Astrocyte (in vitro differentiated cells and primary cell): ENCODE results near the gene MMP8. TPM values are rescaled to one million over a fixed set of nuclear protein-coding genes. Genes with fewer than 3 reads are reported as not detected.

Source experiments
- DNase-seq: peaks from one replicate; pipeline ENCODE4 v3.0.0-alpha.2; 2010; ENCODE audit warnings: low read depth
- FAIRE-seq: peaks from 2 replicates; lab custom pipeline; 2011; peaks lifted over from hg19 to GRCh38; lab: Jason Lieb, UNC
- H2AFZ ChIP-seq: 2 replicates; pipeline ENCODE4 v1.6.0; 2012; ENCODE audit warnings: low read depth, low read length, inconsistent platforms
- H3K27ac ChIP-seq: 2 replicates; pipeline ENCODE4 v1.5.1; 2011; ENCODE audit warnings: low read depth, low read length, inconsistent platforms
- H3K27me3 ChIP-seq: 2 replicates; pipeline ENCODE4 v1.6.0; 2011; ENCODE audit warnings: low read length, inconsistent platforms; ENCODE audit not compliant: insufficient read depth
- H3K36me3 ChIP-seq: 2 replicates; pipeline ENCODE4 v1.5.1; 2011; ENCODE audit warnings: low read length, inconsistent platforms; ENCODE audit not compliant: insufficient read depth
- H3K4me1 ChIP-seq: 2 replicates; pipeline ENCODE4 v1.5.1; 2011; ENCODE audit warnings: low read length, inconsistent platforms; ENCODE audit not compliant: insufficient read depth
- H3K4me2 ChIP-seq: 2 replicates; pipeline ENCODE4 v1.6.0; 2012; ENCODE audit warnings: low read length, inconsistent platforms
- H3K4me3 ChIP-seq: 2 replicates; pipeline ENCODE4 v1.5.1; 2011; ENCODE audit warnings: low read depth, mild to moderate bottlenecking, low read length, inconsistent platforms; ENCODE audit not compliant: insufficient read depth
- H3K79me2 ChIP-seq: 2 replicates; pipeline ENCODE4 v1.6.0; 2012; ENCODE audit warnings: mild to moderate bottlenecking, low read length, inconsistent platforms; ENCODE audit not compliant: insufficient read depth
- H3K9ac ChIP-seq: 2 replicates; pipeline ENCODE4 v1.6.0; 2012; ENCODE audit warnings: mild to moderate bottlenecking, low read length, inconsistent platforms
- H3K9me3 ChIP-seq: 2 replicates; pipeline ENCODE4 v1.5.1; 2012; ENCODE audit warnings: low read depth, mild to moderate bottlenecking, low read length, inconsistent platforms; ENCODE audit not compliant: insufficient read depth
- H4K20me1 ChIP-seq: 2 replicates; pipeline ENCODE4 v1.6.0; 2012; ENCODE audit warnings: low read length, inconsistent platforms; ENCODE audit not compliant: insufficient read depth
- H3K27ac Mint-ChIP-seq: one replicate; pipeline ENCODE4 v1.8.0; 2021; ENCODE audit warnings: mild to moderate bottlenecking, mixed read lengths; ENCODE audit not compliant: unreplicated experiment
- H3K27me3 Mint-ChIP-seq: one replicate; pipeline ENCODE4 v1.8.0; 2021; ENCODE audit warnings: low read depth, mixed read lengths; ENCODE audit not compliant: unreplicated experiment
- H3K36me3 Mint-ChIP-seq: one replicate; pipeline ENCODE4 v1.8.0; 2021; ENCODE audit warnings: low read depth, mixed read lengths; ENCODE audit not compliant: unreplicated experiment
- H3K4me1 Mint-ChIP-seq: one replicate; pipeline ENCODE4 v1.8.0; 2021; ENCODE audit warnings: low read depth, mixed read lengths; ENCODE audit not compliant: unreplicated experiment
- H3K4me3 Mint-ChIP-seq: one replicate; pipeline ENCODE4 v1.8.0; 2021; ENCODE audit warnings: mild to moderate bottlenecking, moderate library complexity, mixed read lengths; ENCODE audit not compliant: unreplicated experiment
- H3K9me3 Mint-ChIP-seq: one replicate; pipeline ENCODE4 v1.8.0; 2021; ENCODE audit warnings: mild to moderate bottlenecking, mixed read lengths; ENCODE audit not compliant: unreplicated experiment
- EZH2 ChIP-seq: IDR thresholded peaks from 2 replicates; pipeline ENCODE4 v1.6.1; 2012; ENCODE audit warnings: mild to moderate bottlenecking, low read length, inconsistent platforms; ENCODE audit not compliant: insufficient read depth
- total RNA-seq: library from RNA; stranded (reverse); gene quantifications from 2 replicates; pipeline ENCODE4 v1.2.1, GENCODE V29; 2021
- TF ChIP-seq, protein P1 (sequence below): IDR thresholded peaks from 2 replicates; pipeline ENCODE4 v1.5.1; 2011; ENCODE audit warnings: low read depth, mild to moderate bottlenecking, inconsistent platforms, low read length, moderate library complexity; ENCODE audit not compliant: insufficient read depth

MMP8 gene
- total RNA-seq, 1 donor from 2014 or later, result not detected

DNA sequence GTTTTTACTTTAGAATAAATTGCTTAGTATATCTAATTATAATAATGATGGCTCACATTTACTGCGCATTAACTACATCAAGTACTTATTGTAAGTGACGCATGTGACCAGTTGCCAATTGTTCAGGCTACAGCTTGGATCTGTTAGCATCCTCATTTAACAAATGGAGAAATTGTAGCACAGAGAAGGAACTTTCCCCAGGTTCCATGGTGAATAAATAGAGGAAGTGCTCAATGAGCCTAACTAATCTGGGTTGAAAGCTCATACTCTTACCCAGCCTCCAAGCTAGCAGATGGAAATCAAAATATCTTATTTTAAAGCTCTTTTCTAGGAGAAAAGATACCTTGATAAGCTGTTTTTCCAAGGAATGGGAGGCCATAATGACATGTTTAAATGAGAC is 39.0 kb downstream of the MMP8 start:
- H4K20me1 ChIP-seq, result no peaks in the 10 kb centered on the region
- FAIRE-seq (no peak), DNase-seq (no peak)
- no peak overlapping the region for H2AFZ ChIP-seq
- no peak overlapping the region for H3K4me3 ChIP-seq
- H3K79me2 ChIP-seq, result no peaks in the 10 kb centered on the region
- H3K9me3 ChIP-seq, result no peaks in the 10 kb centered on the region
- TF ChIP-seq EZH2, result no peak
- TF ChIP-seq, protein P1, sequence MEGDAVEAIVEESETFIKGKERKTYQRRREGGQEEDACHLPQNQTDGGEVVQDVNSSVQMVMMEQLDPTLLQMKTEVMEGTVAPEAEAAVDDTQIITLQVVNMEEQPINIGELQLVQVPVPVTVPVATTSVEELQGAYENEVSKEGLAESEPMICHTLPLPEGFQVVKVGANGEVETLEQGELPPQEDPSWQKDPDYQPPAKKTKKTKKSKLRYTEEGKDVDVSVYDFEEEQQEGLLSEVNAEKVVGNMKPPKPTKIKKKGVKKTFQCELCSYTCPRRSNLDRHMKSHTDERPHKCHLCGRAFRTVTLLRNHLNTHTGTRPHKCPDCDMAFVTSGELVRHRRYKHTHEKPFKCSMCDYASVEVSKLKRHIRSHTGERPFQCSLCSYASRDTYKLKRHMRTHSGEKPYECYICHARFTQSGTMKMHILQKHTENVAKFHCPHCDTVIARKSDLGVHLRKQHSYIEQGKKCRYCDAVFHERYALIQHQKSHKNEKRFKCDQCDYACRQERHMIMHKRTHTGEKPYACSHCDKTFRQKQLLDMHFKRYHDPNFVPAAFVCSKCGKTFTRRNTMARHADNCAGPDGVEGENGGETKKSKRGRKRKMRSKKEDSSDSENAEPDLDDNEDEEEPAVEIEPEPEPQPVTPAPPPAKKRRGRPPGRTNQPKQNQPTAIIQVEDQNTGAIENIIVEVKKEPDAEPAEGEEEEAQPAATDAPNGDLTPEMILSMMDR, result no peak
- H3K27me3 ChIP-seq, result no peaks in the 10 kb centered on the region
- no peak overlapping the region for H3K27ac ChIP-seq
- no peaks in the 10 kb centered on the region for H3K36me3 Mint-ChIP-seq
- H3K4me1 Mint-ChIP-seq, result no peaks in the 10 kb centered on the region
- H3K4me1 ChIP-seq, result no peaks in the 10 kb centered on the region
- H3K9me3 Mint-ChIP-seq, result no peaks in the 10 kb centered on the region
- no peak overlapping the region for H3K9ac ChIP-seq
- no peaks in the 10 kb centered on the region for H3K27me3 Mint-ChIP-seq
- H3K4me3 Mint-ChIP-seq, result no peak overlapping the region
- no peak overlapping the region for H3K27ac Mint-ChIP-seq
- no peak overlapping the region for H3K4me2 ChIP-seq
- H3K36me3 ChIP-seq, result no peaks in the 10 kb centered on the region

DNA sequence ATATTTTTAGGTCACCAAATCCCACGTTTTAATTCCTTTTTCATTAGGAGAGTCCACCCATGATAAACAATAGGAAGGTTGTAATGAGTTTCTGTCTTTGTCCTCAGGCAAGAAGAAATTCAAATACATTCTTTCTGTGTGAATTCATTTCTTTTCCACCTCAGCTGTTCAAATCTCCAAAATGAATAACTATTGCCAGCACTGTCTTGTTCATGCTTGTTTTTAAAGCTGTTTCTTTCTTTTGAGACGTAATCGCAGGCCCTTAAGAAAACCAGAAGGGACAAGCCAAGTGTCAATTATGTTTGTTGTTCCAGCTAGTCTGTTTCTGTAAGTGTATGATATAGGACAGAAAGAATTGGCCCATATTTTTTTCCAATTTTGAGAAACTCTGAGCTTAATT is 39.4 kb downstream of the MMP8 start:
- Histone ChIP-seq H2AFZ (no peak overlapping the region), H3K27me3 (no peaks in the 10 kb centered on the region), H3K9ac (no peak overlapping the region), H4K20me1 (no peaks in the 10 kb centered on the region), H3K4me1 (no peaks in the 10 kb centered on the region), H3K36me3 (no peaks in the 10 kb centered on the region), H3K27ac (no peak overlapping the region), H3K9me3 (no peaks in the 10 kb centered on the region), H3K79me2 (no peaks in the 10 kb centered on the region), H3K4me3 (no peak overlapping the region), H3K4me2 (no peak overlapping the region)
- H3K27ac Mint-ChIP-seq, result no peak overlapping the region
- TF ChIP-seq EZH2, result no peak
- TF ChIP-seq, protein P1, result no peak
- DNase-seq (peak; percentile 16), FAIRE-seq (no peak)
- H3K36me3 Mint-ChIP-seq, result no peaks in the 10 kb centered on the region
- H3K4me1 Mint-ChIP-seq, result no peaks in the 10 kb centered on the region
- H3K27me3 Mint-ChIP-seq, result no peaks in the 10 kb centered on the region
- H3K9me3 Mint-ChIP-seq, result no peaks in the 10 kb centered on the region
- H3K4me3 Mint-ChIP-seq, result no peak overlapping the region

DNA sequence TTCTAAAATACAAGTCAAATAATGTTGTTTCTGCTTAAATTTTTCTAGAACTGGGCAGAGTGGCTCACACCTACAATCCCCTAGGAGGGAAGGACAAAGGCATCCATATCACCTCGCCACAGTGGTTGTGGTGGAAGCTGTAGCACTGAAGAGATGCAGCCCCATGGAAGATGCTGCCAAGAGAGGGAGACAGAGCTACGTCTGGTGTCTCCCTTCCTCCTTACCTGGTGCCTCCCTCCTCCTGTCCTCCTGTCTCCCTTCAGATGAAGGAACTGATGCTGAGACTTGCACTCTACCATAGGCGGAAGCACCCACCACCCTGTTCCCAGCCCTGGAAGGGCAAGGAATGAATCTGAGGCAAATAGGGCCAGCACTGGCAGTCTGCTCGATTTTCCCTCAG is 41.5 kb downstream of the MMP8 start:
- Mint-ChIP-seq H3K9me3 (no peaks in the 10 kb centered on the region), H3K36me3 (no peaks in the 10 kb centered on the region), H3K27ac (no peak overlapping the region), H3K27me3 (peaks cover 2% of the 10 kb centered on the region), H3K4me3 (no peak overlapping the region), H3K4me1 (no peaks in the 10 kb centered on the region)
- no peak overlapping the region for H2AFZ ChIP-seq
- no peak for TF ChIP-seq EZH2
- no peaks in the 10 kb centered on the region for H3K27me3 ChIP-seq
- H3K36me3 ChIP-seq, result no peaks in the 10 kb centered on the region
- H3K79me2 ChIP-seq, result no peaks in the 10 kb centered on the region
- no peaks in the 10 kb centered on the region for H3K4me1 ChIP-seq
- no peak for DNase-seq
- no peak for FAIRE-seq
- H3K4me2 ChIP-seq, result no peak overlapping the region
- no peaks in the 10 kb centered on the region for H3K9me3 ChIP-seq
- H4K20me1 ChIP-seq, result no peaks in the 10 kb centered on the region
- H3K27ac ChIP-seq, result no peak overlapping the region
- H3K4me3 ChIP-seq, result no peak overlapping the region
- H3K9ac ChIP-seq, result no peak overlapping the region
